H1 (cell line): ENCODE results near the gene TNIK. TPM values are rescaled to one million over a fixed set of nuclear protein-coding genes. Genes with fewer than 3 reads are reported as not detected.

ENCODE experiments used
- POLR2AphosphoS5 ChIP-seq: IDR thresholded peaks from 2 replicates; pipeline ENCODE4 v1.6.1; 2011; ENCODE audit warnings: low read depth, low read length
- TBP ChIP-seq: IDR thresholded peaks from 2 replicates; pipeline ENCODE4 v1.6.1; 2011; ENCODE audit warnings: low read depth, low read length, improper control_type of control experiment
- polyA plus RNA-seq, 7 experiments: library from polyadenylated mRNA; depleted of rRNA in 3 of 7; stranded (reverse) in 5 of 7; unstranded in 2 of 7; fragments of >200 nt in 5 of 7; fragments of 200-250 nt in 2 of 7; gene quantifications; 1 replicate in 5 of 7; 2 replicates in 1 of 7; 4 replicates in 1 of 7; pipeline versions ENCODE4 v1.2.1 to v1.2.3, GENCODE V29; 2011 to 2013; ENCODE audit warnings: missing spikeins in 2 of 7, mixed read lengths in 2 of 7
- total RNA-seq: library from RNA; stranded (reverse); fragmentation: NEBNext Ultra II Directional; extraction: Animal tissue kit (Norgen Biotek cat#: 25700); gene quantifications from 2 replicates; pipeline ENCODE4 v1.2.1, GENCODE V29; 2021

The TNIK gene
- total and polyA plus RNA-seq, 2 of the 8 experiments (the other 6 are each of a cell fraction or from before 2014, with no cell fraction given), result 7.4 to 42.0 TPM

DNA sequence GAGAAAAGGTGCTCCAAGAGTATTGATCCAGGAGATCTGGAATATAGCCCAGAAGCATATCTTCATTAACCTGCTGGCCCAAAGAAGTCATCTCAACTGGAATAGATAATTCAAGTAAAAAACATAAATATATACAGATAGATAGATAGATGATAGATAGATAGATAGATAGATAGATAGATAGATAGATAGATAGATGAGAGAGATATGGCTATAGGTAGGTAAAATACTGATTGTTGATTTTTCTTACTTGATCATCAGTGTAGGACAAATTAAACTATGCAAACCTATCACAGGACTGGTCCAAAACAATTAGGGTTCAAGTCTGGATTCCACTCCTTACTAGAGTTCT lies 83.6 kb downstream of the TNIK start (continued):
- TF ChIP-seq TBP (no peak), POLR2AphosphoS5 (no peak)
- TF ChIP-seq, all 59 proteins: peak for 0
